Measurements from ENCODE around the gene NPAS2. TPM values are rescaled to one million over a fixed set of nuclear protein-coding genes. Genes with fewer than 3 reads are reported as not detected.

NPAS2 gene
- total and polyA plus RNA-seq, 2 of the 8 experiments (the other 6 are each of a cell fraction or from before 2014, with no cell fraction given), result 1.8 to 1.9 TPM

- TF ChIP-seq HDAC2 (IDR thresholded peaks at IDR 0.05; ENCODE audit: borderline replicate concordance in 1 of 2, low read depth in 2 of 2, low read length in 2 of 2) (no peak), SAP30 (IDR thresholded peaks at IDR 0.05; ENCODE audit: insufficient read depth, insufficient replicate concordance, low read length) (no peak), HDAC6 (IDR thresholded peaks at IDR 0.05; ENCODE audit: low read depth, low read length) (no peak), BCL11A (IDR thresholded peaks at IDR 0.05; ENCODE audit: low read depth in 2 of 2, low read length in 2 of 2) (no peak), USF2 (IDR thresholded peaks at IDR 0.05; ENCODE audit: low read length) (no peak), JUN (IDR thresholded peaks at IDR 0.05; ENCODE audit: low read depth, low read length) (no peak)
Observed at GRCh38 chr2:100977511-100977910, 157.6 kb downstream of the NPAS2 start (continued).

Measured in H1 (cell line).